ENCODE results near the gene HOXC6.

HOXC6 gene

DNA sequence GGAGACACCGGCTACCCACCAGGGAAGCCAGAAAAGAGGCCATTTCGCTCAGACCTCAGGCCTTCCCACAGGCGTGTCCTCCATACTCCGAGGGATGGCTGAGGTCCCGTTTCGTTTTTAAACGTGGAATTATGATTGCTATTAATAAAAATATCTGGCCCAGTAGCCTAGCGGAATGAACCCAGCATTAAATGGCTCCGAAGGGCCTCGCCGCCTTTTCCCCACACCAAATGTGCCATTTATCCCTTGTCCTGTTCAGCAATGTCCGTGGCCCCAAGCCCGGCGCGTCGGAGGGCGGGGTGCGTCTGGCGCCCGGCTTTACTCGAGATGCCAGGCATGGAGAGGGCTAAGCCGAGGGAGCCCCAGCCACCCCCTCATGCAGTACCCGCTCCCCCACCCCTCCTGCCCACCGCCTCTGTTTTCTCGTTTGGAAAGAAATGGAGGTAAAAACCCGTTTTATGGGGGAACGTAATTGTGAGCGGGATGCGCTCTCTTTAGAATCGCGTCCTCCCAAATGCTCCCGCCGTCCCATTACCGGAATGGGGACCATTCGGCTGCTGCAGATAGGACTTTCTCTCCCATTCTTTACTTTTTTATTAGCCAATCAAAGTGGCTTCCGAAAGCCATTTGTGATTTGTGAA, 13.7 kb upstream of the HOXC6 start:
- no peak for DNase-seq

DNA sequence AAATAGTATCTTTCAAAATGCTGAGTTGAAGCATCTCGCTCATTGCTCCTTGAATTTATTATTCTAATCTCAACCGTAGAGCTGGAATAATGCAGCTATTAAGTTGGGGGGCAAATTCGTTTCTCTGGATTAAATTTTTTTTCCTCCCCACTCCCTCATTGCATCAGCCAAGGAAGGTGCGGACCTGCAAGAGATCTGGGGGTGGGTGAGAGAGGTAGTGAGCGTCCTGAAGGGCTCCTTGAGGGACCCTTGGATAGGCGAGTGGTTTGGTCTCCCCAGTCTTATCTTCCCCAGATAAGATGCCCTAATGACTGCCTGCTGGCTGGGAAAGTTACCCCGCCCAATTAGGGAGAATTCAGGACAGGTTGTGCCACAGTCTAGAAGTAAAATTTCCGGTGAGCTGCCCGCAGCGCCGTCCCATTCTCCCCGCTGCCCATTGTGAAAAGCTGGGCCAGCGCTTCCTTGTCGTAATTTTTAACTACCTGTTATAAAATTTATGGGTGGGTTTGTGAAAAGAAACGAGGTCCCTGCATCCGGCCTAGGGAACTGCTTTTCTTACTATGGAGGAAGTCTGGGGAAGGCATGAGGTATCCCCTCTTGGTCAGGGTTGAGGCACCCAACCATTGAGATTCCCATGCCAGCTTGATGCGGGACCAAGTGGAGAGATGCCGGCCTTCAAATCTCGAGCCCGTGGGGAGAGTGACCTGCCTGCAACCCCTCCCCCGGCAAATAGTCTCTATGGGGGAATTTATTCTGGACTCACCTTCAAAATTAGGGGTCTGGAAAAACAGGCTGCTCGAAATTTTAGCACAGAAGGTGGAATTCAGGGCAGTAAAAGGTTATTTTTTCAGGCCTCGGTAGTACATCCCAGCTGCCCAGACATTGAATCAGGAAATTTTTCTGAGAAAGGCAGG, 13.0 kb upstream of the HOXC6 start:
- no peak for DNase-seq

DNA sequence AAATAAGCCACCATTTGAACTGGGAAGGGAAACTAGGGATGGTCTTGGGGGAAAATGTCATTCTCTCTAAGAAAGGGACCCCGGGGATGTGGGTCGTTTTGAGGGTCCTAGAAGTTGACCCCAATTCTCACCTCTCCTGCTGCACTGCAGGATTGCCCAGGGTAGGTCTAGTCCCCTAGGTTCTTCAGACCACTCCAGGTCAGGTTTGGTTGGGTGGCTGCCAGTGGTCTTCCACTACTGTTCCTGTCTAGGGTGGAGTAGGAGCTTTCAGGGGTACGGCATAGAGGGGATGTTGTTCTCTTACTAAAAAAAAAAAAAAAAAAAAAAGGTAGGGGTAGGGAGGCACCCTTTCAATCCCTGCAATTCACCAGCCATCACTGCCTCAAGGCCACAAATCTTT, 12.2 kb upstream of the HOXC6 start:
- DNase-seq: no peak

DNA sequence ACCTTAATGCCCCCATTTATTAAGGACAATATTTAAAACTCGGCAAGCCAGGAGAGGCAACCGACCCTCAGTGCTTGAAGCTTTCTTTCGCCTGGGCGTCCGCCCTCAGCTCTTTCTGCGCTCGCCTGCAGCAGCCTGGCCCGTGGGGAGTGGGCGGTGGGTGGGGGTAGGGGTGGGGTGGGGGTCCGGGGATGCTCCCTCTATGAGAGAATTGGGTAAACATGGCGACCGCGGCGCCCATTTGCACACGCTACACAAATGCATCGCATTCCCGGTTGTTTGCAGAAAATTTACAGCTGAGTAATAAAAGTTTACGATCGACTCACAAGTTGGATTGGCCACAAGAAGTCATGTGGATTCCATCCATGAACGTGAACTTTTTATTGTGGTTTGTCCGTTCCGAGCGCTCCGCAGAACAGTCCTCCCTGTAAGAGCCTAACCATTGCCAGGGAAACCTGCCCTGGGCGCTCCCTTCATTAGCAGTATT, 11.7 kb upstream of the HOXC6 start:
- DNase-seq: no peak

DNA sequence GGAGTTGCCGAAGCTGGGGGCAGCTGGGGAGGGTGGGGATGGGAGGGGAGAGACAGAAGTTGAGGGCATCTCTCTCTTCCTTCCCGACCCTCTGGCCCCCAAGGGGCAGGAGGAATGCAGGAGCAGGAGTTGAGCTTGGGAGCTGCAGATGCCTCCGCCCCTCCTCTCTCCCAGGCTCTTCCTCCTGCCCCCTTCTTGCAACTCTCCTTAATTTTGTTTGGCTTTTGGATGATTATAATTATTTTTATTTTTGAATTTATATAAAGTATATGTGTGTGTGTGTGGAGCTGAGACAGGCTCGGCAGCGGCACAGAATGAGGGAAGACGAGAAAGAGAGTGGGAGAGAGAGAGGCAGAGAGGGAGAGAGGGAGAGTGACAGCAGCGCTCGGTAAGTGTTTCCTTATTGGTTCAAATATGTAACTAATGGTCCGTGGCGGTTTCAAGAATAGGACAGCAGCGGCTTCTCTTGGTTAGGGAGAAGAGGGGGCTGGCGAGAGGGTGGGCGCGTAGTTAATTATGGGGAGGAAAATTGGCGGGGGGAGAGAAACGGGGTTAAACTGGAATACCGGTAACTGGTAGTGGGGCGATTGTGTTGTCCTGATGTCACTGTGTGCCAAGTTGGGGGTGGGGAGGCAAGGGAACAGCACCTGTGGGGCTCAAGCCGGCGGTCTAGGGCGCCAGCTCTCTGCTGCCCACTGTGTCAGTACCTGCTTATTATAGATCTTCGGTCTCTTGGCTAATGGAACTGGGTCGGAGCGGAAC, 11.0 kb upstream of the HOXC6 start:
- DNase-seq: peak; percentile 76

DNA sequence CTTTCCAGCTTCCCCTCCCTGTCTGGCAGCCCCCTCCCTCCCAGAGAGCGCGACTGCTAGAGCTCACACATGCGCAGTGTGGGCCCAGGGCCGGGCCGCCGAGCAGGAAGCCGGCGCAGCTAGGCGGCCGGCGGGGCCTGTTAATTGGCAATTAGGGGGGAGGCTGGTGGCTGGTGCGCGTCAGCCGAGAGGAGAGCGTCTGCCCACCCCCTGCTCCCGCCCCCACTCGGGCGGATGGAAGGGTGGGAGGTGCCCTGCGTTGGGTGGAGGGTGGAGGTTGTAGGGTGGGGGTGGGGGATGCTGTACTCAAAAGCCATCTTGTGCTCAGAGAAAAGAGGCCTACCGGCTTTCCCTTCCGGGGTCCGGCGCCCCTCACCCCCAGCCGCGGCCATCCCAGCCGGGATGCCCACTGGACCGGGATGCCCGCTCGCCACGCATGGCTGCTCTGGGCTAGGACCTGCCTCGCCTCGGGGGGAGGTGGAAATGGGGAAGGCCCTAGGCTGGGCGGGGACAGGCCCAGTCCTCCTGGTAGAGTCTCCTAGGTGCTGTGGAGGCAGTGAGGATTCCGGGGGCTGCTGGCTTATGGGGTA, 10.3 kb upstream of the HOXC6 start:
- DNase-seq: peak; percentile 86

DNA sequence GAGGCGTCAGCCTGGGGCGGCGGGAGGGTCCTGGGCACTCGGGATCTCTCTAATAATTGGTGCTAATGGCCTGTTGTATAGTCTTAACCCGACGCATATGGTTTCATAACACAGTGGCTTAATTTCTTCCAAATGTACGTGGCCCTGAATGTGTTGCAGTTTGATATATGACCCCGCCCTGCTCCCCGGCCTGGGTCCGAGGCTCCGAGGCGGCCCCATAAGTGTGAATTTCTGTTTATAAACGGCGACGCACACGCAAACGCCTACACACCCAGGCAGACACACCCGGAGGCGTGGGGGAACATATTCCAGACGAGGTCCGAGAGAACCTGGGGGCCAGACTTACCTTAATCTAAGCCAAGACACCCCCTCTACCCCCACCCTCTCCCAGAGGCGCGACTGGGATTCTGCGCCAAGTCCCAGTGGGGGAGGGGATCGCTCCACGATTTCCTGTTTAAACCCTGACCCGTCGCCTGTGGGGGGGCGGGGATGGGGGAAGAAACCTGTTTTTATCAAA, 9.7 kb upstream of the HOXC6 start:
- DNase-seq: no peak

DNA sequence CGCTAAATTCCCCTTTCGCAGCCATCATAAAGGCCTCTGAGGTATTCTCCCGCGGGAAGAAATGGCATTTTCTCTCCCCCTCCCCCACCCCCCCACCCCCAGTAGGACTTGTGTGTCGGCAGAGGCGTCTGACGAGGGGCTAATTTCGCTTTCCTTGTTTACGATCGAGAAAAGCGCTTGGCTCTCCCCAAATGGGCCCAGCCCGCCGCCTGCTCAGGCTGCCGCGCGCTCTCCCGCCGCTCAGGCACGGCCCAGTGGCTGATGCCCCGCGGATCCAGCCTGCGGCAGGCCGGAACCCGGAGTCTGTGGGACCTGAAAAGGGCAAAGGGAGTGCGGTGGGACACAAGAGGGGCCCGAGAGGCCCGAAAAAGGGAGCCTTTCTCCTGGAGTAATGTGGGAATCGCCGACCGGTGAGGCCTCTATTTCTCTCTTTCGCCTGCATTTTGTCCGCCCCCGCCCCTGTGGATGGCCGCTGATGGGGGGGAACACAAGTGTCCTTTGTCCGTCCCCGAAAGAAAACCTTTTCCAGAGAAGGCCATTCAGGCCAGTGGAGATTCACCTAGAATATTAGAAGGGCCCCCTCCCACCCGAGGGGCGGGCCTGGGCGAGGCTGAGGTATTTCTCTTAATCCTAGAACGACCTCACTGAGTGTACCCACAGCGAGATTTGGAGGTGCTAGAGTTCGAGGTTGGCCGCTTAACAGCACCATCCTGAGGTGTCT, 9.0 kb upstream of the HOXC6 start:
- no peak for DNase-seq

DNA sequence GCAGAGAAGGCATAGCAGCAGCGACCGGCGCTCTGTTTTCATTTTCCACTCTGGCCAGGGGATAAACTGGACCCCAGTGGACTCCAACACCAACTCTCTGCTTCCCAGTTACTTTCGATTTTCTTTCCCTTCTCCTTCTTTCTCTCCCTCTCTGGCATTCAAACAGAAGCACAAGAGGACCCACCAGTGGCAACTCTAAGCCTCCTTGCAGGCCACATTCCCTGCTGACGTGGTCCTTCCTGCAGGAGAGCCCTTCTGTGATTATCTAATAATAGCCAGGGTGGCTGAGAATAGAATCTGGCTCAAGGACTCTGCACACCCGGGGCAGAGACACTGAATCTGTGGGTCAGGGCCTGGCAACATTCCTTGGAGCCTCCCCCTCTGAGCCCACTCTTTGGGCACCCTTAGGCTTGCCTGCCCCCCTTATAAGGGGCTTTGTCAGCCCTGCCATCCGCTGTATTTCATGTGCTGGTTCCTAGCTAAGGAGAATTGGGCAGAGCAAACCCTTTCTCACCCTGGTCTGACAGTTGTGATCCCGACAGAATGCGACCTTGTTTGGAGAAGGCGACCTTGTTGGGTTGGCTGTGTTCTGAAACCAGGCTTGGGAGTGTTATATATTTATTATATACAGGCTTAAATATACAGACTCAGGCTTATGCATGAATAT, 8.2 kb upstream of the HOXC6 start:
- DNase-seq: no peak

DNA sequence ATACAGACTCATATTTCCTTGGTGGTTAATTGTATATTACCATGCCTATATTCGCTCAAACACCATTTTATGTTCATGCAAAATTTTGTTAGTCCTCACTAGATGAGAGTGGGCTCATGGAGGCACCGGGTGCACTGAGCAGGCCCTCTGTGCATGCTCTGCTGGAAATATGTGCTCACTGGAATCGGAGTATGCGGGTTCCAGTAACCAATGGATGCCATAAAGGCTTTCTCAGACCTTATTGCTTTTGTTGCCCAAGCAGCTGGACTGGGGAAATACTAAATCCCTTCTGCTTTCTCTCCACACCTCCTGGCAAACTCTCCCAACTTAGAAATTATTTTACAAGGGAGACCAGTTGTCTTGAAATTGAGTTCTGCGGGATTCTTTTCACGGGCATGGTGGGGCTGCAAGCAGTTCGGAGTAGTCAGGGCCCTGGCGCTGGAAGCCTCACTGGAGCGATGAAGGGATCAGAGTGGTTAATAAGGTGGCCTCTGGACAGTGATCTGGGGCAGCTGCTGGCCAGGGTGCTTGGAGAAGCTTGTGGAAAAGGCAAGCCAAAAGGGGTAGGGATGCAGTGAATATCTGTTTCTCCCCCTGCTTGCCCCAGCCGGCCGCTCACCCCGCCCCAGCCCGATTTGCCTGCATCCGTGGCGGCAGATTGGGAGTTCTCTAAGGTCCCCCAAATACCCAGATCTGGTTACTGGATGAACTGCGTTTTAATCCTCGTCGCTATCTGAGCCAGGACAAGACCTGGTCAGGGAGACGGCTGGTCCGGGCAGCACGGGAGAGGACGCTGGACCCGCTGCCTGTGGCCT, 7.4 kb upstream of the HOXC6 start:
- DNase-seq: no peak

DNA sequence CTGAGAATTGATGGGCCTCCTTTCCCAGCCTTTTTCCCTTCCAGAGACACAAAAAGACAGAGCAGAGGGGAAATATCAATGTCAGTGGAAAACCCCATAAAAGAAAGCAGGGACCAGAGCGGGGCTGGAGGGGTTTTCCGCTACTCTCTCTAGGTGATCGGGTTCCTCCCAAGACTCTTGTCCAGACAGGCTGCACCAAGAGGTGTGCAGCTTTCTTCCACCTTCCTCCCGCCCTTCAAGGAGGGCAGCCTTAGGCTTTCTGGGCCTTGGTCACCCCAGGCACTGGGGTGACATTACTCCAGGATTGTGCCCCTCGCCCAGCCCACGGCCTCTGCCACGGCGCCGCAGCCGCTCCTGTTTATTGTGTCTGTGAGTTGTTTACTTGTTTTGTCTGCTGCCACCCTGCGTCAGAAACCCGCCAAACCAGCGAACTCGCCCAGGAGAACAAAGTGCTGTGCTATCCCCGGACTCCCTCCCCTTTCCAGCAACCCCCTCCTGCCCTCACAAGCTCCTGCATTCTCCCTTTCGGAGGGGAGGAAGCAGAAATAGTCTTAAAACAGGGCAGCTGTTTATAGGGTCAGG, 6.7 kb upstream of the HOXC6 start:
- DNase-seq: no peak

DNA sequence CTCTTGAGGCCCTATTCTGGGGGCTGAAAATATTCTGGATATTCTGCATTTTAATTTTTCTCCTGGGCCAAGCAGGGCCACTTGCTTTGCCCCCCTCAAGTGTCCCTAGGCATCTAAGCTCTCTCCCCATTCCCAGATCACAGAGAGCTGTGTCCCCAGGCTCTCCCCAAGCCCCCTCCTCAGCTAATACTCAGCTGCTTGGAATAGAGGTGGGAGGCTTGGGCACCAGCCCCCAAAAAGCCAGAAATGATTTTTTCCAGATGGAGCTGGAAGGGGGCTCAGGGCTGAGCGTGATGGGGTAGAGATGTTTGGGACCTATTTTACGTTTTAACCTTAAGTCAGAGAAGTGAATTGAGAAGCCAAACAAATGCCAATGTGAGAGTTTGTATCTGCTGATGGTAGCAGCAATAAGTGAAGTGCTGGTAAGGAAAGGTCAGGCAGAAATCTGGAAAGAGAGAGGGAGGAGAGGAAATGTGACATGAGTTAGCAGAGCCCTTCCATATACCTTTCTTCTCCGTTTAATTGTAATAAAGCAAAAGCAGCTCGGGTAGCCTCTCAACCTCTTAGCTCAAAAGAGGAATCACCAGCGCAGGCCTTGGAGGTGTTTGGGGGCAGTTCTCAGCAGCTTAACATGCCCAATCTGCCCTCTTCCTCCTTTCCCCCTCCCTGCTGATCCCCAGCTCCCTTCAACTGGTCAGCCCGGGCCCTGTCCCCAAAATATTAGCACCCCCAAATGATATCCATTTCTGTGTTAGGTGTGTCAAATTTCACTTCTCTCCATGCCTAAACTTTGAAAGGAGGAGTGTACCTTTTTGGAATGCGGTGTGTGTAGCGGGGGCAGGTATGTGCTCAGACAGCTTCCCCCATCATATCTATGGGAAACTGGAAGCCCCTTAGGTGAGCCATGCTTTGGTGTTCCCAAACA, 5.0 kb upstream of the HOXC6 start:
- no peak for DNase-seq

DNA sequence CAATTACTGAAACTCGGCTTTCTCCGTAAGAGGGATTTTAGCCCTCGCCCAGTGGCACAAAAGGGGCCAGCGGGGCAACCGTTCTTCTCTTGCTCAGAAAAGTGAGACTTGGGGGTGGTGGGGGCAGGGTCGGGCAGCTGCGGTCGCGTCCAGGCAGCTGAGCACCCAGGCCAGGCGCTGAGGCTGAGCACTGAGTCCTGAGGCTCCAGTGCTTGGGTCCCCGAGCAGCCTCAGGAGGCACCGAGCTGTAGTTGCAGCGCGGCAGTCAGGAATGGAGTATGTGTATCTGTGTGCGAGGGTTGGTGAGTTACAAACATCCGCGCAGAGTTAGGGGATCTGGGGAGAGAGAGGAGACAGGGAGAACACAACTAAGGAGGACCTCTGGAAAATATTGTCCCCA, 4.1 kb upstream of the HOXC6 start:
- no peak for DNase-seq

DNA sequence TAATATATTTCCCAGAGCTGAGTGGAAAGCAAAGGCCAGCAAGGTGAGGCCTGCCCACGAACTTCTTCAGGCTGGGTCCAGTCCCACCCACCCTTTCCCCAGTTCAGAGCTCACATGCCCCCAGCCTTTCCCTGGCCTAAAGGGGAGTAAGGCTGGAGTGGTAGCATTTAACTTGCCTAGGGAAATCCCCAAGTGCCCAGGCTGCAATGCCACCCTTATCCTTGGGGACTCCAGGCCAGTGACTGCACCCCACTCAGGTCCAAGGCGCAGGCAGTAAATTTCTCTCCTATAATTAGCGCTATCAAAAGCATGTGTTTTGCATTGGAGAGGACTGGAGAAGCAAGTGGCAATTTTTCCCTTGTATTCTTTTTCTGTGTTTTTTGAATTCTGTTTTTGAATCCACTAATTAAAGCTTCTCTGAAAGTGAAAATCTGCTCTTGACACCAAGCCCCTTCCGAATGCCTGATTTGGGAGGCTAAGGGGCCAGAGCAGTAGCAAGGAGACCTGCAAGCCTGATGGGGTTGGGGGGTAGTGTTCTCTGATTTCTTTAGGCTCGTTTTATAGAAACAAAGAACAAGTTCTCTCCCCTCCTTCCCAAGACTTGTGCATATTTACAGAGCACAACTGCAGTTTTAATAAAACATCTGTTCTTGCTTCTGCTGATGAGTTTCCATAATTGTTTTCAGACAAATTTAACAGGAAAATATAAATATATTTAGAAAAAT, 3.5 kb upstream of the HOXC6 start:
- no peak for DNase-seq

DNA sequence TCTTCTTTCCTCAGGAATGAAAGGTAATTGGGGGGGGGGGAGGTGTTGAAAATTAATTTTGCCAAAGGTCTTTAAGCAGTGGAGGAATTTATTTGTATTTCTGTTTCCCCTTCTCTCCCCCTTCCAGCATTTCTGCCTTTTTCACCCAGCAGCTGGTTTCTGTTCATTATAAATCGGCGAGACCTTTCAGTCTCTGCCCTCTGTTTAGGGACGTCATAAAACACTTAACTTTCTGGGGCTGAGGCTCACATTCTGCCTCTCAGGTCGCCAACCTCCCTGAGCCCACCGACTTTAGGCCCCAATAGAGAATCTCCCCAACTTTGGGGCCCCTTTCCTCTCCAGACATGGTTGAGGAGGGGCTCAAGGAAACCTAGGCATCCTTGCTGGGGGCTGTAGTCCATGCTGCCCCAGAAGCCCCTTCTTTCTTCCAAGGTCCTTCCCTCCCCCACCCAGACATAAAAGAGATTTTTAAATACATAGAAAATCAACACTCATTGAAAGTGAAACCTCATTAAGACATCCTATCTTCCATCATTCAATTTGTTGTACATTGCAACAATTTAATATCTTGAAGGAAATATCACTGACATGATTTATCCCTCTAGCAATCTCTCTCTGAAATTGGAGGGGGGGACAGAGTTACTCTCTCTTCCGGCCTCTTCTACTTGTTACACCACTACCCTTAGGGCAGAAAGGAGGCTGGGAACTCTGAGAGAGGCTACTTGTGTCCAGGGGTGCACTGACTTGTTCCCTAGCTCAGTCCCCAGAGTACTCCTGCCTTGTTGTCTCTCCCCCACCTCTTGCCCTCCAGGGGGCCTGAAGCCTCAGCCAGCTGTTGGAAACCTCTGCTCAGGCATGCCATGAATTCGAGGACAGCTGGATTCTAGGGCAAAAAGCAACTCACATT, 2.5 kb upstream of the HOXC6 start:
- no peak for DNase-seq

DNA sequence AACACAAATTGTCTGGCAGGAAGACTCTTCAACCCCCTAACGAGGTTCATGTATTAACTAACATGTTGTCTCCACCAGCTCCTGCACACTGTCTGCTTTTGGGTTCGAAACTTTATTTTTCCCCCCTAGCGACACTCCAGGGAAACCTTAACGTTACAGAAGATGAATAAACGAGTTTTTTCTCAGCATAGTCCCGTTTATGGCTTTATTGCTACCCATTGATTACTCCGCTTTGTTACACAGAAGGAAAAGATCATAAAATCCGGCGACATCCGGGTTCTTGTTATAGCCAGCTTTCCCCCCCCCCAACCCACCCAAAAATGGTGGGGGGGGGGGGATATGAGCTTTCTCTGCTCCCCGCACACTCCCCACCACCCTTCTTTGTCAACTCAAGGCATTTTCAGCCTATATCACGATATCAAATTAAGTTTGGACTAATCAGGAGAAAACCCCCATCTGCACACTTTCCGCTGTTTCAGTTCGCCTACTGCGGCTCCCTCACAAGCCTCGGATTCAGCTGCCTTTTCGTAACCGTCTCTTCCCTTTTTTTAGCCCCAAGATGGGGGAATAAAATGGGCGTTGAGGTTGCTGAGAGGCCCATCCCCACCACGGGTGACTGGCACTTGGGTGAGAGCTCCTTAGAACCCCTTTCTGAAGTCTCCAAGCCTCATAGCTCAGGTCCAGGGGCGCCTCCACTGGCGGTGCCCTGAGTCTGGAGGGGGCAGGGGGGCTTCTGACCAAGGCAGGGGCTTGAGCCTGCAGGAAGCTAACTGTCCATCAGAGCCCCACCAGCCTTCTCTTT, 1.4 kb upstream of the HOXC6 start:
- DNase-seq: no peak

Measured in right kidney (tissue), 1 donor.